OCI-LY7 (cell line): Measurements from ENCODE around the gene IRF2BP2.

Experiments
- EZH2phosphoT487 ChIP-seq: fragments of 200-600 bp; sonication (generic); IDR thresholded peaks from 2 replicates; pipeline ENCODE4 v1.6.1; 2018; ENCODE audit warnings: low read depth, borderline replicate concordance, mild to moderate bottlenecking, mixed run types, antibody characterized with exemption, low read length, moderate library complexity, mixed read lengths
- TF ChIP-seq, protein P1 (sequence below): fragments of 200-600 bp; sonication (generic); conservative IDR thresholded peaks from 2 replicates; pipeline ENCODE4 v1.5.1; 2014; ENCODE audit warnings: mild to moderate bottlenecking, antibody characterized with exemption, low read length, moderate library complexity, mixed read lengths

DNA sequence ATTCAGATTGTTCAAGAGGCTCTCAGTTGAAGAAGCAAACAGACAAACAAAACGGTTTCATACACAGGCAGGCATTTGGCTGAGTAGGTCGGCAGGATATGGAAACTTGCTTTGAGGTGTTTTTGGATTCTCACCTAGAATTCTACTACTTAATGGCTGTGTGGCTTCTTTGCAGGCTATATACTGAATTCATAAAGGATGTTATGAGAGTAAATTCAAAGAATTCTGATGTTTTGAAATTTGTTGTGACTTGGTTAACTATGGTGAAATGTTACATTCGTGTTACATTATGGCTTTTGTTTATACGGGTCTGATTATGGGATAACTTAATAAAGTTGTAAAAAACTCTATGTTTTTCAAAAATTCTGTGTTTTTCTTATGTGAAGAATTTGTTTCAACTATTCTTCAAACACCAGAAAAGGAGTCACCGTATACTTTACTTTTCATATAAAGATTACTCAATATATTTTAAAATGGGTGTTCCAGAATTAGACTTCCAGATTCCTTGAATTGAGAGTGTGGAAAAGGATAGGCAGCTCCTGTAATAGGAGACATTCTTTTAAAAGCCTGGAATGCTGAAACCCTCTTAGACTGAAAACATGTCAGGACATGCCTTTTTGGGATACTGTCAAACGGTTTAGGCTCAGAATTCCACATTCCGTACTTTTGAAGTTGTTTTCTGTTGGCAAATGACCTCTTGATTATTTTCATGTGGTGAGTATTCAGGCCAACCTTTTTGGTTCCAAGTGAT, 8.2 kb upstream of the IRF2BP2 start:
- TF ChIP-seq, protein P1, sequence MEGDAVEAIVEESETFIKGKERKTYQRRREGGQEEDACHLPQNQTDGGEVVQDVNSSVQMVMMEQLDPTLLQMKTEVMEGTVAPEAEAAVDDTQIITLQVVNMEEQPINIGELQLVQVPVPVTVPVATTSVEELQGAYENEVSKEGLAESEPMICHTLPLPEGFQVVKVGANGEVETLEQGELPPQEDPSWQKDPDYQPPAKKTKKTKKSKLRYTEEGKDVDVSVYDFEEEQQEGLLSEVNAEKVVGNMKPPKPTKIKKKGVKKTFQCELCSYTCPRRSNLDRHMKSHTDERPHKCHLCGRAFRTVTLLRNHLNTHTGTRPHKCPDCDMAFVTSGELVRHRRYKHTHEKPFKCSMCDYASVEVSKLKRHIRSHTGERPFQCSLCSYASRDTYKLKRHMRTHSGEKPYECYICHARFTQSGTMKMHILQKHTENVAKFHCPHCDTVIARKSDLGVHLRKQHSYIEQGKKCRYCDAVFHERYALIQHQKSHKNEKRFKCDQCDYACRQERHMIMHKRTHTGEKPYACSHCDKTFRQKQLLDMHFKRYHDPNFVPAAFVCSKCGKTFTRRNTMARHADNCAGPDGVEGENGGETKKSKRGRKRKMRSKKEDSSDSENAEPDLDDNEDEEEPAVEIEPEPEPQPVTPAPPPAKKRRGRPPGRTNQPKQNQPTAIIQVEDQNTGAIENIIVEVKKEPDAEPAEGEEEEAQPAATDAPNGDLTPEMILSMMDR: no peak
- no peak for TF ChIP-seq EZH2phosphoT487
